HepG2 (cell line): ENCODE data around the gene SYNPO. TPM values are rescaled to one million over a fixed set of nuclear protein-coding genes. Genes with fewer than 3 reads are reported as not detected.
A peak's percentile ranks its signal among the peaks of the same experiment; 100 is the strongest.

ENCODE experiments used
- MAFG ChIP-seq: sonication (generic); formaldehyde crosslinking; IDR thresholded peaks from 2 replicates; pipeline ENCODE4 v1.5.1; 2020; ENCODE audit warnings: mild to moderate bottlenecking, missing genetic modification reagents
- MEF2D ChIP-seq: sonication (generic); formaldehyde crosslinking; IDR thresholded peaks from 2 replicates; pipeline ENCODE4 v1.5.1; 2020; ENCODE audit warnings: mild to moderate bottlenecking, missing genetic modification reagents
- RXRA ChIP-seq: sonication (generic); formaldehyde crosslinking; IDR thresholded peaks from 2 replicates; pipeline ENCODE4 v1.5.1; 2020; ENCODE audit warnings: missing genetic modification reagents
- SALL2 ChIP-seq: sonication (generic); formaldehyde crosslinking; IDR thresholded peaks from 2 replicates; pipeline ENCODE4 v1.8.1; 2023; ENCODE audit warnings: mild to moderate bottlenecking, missing genetic modification reagents, inconsistent platforms
- SOX5 ChIP-seq: IDR thresholded peaks from 2 replicates; pipeline ENCODE4 v1.6.1; 2016; ENCODE audit warnings: borderline replicate concordance
- ZBTB7B ChIP-seq: sonication (generic); formaldehyde crosslinking; IDR thresholded peaks from 2 replicates; pipeline ENCODE4 v1.4.0; 2020; ENCODE audit warnings: missing genetic modification reagents
- ZNF3 ChIP-seq: IDR thresholded peaks from 2 replicates; pipeline ENCODE4 v1.7.0; 2017; ENCODE audit warnings: inconsistent platforms
- ZNF564 ChIP-seq: sonication (generic); formaldehyde crosslinking; IDR thresholded peaks from 2 replicates; pipeline ENCODE4 v1.8.1; 2023; ENCODE audit warnings: mild to moderate bottlenecking, missing genetic modification reagents
- polyA plus RNA-seq, 8 experiments: library from polyadenylated mRNA; depleted of rRNA in 3 of 8; stranded (reverse) in 7 of 8; unstranded in 1 of 8; fragments of >200 nt; fragmentation: Illumina TruSeq in 4 of 8; extraction: Trizol in 4 of 8; gene quantifications; 2 replicates each; pipeline versions ENCODE4 v1.2.1 to v1.2.3, GENCODE V29; 2011 to 2016; ENCODE audit warnings: low read depth in 4 of 8, missing spikeins in 1 of 8, mixed read lengths in 1 of 8; ENCODE audit not compliant: insufficient read depth in 1 of 8
- total RNA-seq, 5 experiments: library from RNA; depleted of rRNA; stranded (reverse); fragments of >200 nt; fragmentation: Illumina TruSeq; extraction: Trizol; gene quantifications; 2 replicates each; pipeline ENCODE4 v1.2.3, GENCODE V29; 2016; ENCODE audit warnings: low read depth in 1 of 5
- TF ChIP-seq, protein P1 (sequence below): sonication (generic); formaldehyde crosslinking; IDR thresholded peaks from 2 replicates; pipeline ENCODE4 v1.5.1; 2020; ENCODE audit warnings: missing genetic modification reagents, mild to moderate bottlenecking, borderline replicate concordance
- TF ChIP-seq, protein P2 (sequence below): sonication (generic); formaldehyde crosslinking; IDR thresholded peaks from 2 replicates; pipeline ENCODE4 v1.4.0; 2020; ENCODE audit warnings: mild to moderate bottlenecking, missing genetic modification reagents
- TF ChIP-seq, protein P3 (sequence below): sonication (generic); formaldehyde crosslinking; IDR thresholded peaks from 2 replicates; pipeline ENCODE4 v1.4.0; 2020; ENCODE audit warnings: missing genetic modification reagents, mild to moderate bottlenecking, borderline replicate concordance
- TF ChIP-seq, protein P4 (sequence below): sonication (generic); formaldehyde crosslinking; IDR thresholded peaks from 2 replicates; pipeline ENCODE4 v1.8.1; 2023; ENCODE audit warnings: mild to moderate bottlenecking, missing genetic modification reagents

Gene SYNPO
- total and polyA plus RNA-seq, 2 of the 13 experiments (the other 11 are each of a cell fraction or from before 2014, with no cell fraction given): 0.09 to 0.30 TPM

DNA sequence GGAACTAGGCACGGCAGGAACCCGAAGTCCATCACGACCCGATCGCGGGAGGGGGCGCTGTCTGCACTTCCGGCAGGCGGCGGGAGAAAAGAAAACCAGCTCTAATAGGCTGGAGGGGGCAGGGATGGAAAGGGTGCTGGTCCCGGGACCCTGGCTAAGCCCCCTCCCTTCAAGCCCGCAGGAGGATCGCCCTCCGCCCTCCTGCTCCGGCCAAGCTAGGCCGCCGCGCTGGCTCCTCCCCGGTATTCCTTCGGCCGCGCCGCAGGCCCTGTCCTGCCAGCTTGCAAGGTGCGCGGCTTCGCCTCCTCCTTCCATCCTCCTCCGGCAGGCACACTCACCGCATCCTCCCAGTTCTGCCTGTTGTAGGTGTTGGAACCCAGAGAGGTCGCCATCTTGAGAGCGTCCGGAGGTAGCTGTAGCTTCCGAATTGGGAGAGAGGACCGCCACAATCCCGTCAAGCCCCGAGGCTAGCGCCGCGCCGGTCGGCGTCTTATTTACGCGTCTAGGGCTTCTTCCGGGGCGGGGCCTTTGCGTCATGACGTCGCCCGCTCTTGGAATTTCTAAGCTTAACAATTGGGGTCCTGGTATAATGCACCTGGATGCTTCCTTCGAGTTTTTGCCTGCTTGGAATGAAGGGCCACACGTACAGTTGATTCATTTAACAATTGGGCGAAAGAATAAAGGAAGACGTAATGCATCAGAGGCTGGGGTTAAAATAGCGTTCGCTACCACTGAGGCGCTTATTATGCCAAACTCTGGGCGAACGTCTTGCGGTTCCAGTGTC is 60.3 kb downstream of the SYNPO start, which contains the start of gene RBM22 (continued):
- TF ChIP-seq, protein P1, sequence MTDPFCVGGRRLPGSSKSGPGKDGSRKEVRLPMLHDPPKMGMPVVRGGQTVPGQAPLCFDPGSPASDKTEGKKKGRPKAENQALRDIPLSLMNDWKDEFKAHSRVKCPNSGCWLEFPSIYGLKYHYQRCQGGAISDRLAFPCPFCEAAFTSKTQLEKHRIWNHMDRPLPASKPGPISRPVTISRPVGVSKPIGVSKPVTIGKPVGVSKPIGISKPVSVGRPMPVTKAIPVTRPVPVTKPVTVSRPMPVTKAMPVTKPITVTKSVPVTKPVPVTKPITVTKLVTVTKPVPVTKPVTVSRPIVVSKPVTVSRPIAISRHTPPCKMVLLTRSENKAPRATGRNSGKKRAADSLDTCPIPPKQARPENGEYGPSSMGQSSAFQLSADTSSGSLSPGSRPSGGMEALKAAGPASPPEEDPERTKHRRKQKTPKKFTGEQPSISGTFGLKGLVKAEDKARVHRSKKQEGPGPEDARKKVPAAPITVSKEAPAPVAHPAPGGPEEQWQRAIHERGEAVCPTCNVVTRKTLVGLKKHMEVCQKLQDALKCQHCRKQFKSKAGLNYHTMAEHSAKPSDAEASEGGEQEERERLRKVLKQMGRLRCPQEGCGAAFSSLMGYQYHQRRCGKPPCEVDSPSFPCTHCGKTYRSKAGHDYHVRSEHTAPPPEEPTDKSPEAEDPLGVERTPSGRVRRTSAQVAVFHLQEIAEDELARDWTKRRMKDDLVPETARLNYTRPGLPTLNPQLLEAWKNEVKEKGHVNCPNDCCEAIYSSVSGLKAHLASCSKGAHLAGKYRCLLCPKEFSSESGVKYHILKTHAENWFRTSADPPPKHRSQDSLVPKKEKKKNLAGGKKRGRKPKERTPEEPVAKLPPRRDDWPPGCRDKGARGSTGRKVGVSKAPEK (CRISPR knock-in tag): no peak
- TF ChIP-seq MEF2D (CRISPR knock-in tag) (no peak), MAFG (no peak; the same call in 1 of the 2 replicates), ZBTB7B (CRISPR knock-in tag) (peak; percentile 55; the same call in 1 of the 2 replicates), SOX5 (CRISPR knock-in tag) (no peak; the same call in 1 of the 2 replicates), SALL2 (CRISPR knock-in tag) (peak; percentile 35; the same call in 1 of the 2 replicates), RXRA (CRISPR knock-in tag) (no peak; the same call in 1 of the 2 replicates), ZNF3 (CRISPR knock-in tag) (no peak), ZNF564 (CRISPR knock-in tag) (peak; percentile 40; the same call in 1 of the 2 replicates)
- TF ChIP-seq, protein P2, sequence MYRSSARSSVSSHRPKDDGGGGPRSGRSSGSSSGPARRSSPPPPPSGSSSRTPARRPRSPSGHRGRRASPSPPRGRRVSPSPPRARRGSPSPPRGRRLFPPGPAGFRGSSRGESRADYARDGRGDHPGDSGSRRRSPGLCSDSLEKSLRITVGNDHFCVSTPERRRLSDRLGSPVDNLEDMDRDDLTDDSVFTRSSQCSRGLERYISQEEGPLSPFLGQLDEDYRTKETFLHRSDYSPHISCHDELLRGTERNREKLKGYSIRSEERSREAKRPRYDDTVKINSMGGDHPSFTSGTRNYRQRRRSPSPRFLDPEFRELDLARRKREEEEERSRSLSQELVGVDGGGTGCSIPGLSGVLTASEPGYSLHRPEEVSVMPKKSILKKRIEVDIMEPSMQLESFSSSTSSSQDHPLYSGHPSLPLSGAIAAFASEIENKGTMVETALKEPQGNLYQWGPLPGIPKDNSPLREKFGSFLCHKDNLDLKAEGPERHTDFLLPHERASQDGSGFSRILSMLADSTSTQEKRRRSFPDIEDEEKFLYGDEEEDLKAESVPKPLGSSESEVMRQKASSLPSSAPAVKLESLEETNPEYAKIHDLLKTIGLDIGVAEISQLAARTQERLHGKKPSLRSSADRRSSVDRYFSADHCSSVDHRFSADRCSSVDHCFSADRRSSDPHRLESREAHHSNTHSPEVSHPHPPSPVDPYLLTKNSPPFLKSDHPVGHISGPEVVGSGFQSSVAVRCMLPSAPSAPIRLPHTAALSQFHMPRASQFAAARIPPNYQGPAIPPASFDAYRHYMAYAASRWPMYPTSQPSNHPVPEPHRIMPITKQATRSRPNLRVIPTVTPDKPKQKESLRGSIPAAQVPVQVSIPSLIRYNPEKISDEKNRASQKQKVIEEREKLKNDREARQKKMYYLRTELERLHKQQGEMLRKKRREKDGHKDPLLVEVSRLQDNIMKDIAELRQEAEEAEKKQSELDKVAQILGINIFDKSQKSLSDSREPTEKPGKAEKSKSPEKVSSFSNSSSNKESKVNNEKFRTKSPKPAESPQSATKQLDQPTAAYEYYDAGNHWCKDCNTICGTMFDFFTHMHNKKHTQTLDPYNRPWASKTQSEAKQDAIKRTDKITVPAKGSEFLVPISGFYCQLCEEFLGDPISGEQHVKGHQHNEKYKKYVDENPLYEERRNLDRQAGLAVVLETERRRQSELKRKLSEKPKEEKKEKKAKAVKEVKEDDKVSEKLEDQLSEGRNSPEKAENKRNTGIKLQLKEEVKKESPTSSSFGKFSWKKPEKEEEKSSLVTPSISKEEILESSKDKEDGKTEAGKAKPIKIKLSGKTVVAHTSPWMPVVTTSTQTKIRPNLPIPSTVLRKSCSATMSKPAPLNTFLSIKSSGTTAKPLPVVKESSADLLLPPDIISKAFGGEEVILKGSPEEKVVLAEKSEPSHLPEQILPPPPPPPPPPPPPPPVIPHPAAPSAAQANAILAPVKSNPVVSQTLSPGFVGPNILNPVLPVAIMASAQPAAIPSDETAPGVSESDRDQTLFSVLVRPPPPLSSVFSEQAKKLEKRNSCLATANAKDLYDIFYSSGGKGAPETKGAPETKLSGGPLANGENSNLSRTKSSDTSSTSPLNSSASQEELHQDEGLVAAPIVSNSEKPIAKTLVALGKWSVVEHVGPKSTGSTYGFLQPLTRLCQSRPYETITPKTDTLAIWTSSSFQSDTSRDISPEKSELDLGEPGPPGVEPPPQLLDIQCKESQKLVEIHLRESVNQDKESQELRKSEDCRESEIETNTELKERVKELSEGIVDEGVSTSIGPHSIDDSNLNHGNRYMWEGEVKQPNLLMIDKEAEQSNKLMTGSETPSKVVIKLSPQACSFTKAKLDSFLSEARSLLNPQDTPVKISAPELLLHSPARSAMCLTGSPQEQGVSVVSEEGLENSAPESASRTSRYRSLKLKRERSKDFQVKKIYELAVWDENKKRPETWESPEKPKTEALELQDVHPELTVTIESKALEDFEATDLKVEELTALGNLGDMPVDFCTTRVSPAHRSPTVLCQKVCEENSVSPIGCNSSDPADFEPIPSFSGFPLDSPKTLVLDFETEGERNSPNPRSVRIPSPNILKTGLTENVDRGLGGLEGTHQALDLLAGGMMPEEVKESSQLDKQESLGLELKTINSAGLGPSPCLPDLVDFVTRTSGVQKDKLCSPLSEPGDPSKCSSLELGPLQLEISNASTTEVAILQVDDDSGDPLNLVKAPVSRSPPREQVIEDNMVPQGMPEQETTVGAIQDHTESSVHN (CRISPR knock-in tag): no peak; the same call in 1 of the 2 replicates
- TF ChIP-seq, protein P3, sequence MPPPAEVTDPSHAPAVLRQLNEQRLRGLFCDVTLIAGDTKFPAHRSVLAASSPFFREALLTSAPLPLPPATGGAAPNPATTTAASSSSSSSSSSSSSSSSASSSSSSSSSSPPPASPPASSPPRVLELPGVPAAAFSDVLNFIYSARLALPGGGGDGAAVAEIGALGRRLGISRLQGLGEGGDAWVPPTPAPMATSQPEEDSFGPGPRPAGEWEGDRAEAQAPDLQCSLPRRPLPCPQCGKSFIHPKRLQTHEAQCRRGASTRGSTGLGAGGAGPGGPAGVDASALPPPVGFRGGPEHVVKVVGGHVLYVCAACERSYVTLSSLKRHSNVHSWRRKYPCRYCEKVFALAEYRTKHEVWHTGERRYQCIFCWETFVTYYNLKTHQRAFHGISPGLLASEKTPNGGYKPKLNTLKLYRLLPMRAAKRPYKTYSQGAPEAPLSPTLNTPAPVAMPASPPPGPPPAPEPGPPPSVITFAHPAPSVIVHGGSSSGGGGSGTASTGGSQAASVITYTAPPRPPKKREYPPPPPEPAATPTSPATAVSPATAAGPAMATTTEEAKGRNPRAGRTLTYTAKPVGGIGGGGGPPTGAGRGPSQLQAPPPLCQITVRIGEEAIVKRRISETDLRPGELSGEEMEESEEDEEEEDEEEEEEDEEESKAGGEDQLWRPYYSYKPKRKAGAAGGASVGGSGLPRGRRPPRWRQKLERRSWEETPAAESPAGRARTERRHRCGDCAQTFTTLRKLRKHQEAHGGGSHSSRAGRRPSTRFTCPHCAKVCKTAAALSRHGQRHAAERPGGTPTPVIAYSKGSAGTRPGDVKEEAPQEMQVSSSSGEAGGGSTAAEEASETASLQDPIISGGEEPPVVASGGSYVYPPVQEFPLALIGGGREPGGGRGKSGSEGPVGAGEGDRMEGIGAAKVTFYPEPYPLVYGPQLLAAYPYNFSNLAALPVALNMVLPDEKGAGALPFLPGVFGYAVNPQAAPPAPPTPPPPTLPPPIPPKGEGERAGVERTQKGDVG: no peak
- TF ChIP-seq, protein P4, sequence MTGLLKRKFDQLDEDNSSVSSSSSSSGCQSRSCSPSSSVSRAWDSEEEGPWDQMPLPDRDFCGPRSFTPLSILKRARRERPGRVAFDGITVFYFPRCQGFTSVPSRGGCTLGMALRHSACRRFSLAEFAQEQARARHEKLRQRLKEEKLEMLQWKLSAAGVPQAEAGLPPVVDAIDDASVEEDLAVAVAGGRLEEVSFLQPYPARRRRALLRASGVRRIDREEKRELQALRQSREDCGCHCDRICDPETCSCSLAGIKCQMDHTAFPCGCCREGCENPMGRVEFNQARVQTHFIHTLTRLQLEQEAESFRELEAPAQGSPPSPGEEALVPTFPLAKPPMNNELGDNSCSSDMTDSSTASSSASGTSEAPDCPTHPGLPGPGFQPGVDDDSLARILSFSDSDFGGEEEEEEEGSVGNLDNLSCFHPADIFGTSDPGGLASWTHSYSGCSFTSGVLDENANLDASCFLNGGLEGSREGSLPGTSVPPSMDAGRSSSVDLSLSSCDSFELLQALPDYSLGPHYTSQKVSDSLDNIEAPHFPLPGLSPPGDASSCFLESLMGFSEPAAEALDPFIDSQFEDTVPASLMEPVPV: peak; percentile 61; the same call in 1 of the 2 replicates
